Stimulated activated naive CD8-positive, alpha-beta T cell treated with anti-CD3 and anti-CD28 coated beads, Interleukin-15, amount 100 ng/mL, for 72 hours (primary cell): ENCODE results near the gene CRYGA.
A peak's percentile ranks its signal among the peaks of the same experiment; 100 is the strongest.

Source experiments
- ATAC-seq: fragments of 150-1000 bp; cut with Tn5 transposase; 2 replicates; pipeline ENCODE4 v1.10.0; 2021; ENCODE audit warnings: mild to moderate bottlenecking, moderate library complexity
- DNase-seq, 2 donors: peaks; one replicate each; pipeline ENCODE4 v3.0.0; 2021 to 2022
- H3K27ac Mint-ChIP-seq, 2 donors: one replicate each; pipeline ENCODE4 v1.8.0; 2022; ENCODE audit warnings: mild to moderate bottlenecking in 2 of 2, mixed read lengths in 2 of 2, moderate library complexity in 2 of 2
- H3K27me3 Mint-ChIP-seq: one replicate; pipeline ENCODE4 v1.8.0; 2022; ENCODE audit warnings: mixed read lengths
- H3K4me1 Mint-ChIP-seq: one replicate; pipeline ENCODE4 v1.8.0; 2022; ENCODE audit warnings: mild to moderate bottlenecking, mixed read lengths
- H3K4me3 Mint-ChIP-seq, 2 donors: one replicate each; pipeline ENCODE4 v1.8.0; 2022; ENCODE audit warnings: mild to moderate bottlenecking in 2 of 2, mixed read lengths in 2 of 2, moderate library complexity in 1 of 2
- H3K9me3 Mint-ChIP-seq, 2 donors: one replicate each; pipeline ENCODE4 v1.8.0; 2022; ENCODE audit warnings: mixed read lengths in 2 of 2

Gene CRYGA

GRCh38 chr2:208163489-208163888 is at the start of gene CRYGA:
CRYGA (minus strand) TSS chr2:208163589; CDS start chr2:208163556, 33 bp downstream.
- no peak for ATAC-seq
- peaks cover 9% of the 10 kb centered on the region for H3K27me3 Mint-ChIP-seq

DNA sequence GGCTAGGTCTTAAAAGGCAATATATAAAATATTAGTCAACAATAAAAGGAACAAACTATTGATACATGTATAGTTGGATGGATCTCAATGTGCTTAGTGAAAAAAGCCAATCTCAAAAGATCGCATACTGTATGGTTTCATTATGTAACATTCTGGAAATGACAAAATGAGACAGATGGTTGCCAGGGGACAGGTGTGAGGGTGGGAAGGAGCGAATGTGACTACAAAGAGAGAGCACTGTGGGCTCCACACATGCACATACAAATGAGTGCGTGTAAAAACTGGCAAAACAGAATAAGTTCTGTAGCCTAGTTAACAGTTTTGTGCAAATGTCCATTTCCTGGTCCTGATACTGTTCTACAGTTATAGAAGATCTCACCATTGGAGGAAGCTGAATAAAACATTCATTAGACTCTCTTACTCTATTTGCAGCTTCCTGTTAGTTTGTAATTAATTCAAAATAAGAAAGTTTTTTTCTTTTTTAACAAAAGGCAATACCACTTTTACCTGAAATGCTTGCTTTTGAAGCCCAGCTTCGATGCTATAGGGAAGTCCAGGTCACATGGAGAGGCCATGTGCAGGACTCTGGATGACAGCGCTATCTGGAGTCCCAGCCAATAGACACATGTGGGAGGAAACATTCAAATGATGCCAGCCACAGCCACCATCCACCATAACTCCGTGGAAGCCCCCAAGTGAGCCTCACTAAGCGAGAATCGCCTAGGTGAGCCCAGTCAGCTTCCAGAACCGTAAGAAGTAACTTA is 47.5 kb upstream of the CRYGA start:
- Mint-ChIP-seq H3K4me3 (no peak overlapping the region), H3K9me3 (no peaks in the 10 kb centered on the region), H3K27me3 (no peaks in the 10 kb centered on the region), H3K4me1 (no peaks in the 10 kb centered on the region), H3K27ac (no peak overlapping the region)
- no peak for DNase-seq
- no peak for ATAC-seq

More at GRCh38 chr2:208163489-208163888, at the start of gene CRYGA:
- Mint-ChIP-seq H3K4me1 (no peaks in the 10 kb centered on the region), H3K4me3 (no peak within 1 kb of the TSS), H3K9me3 (no peaks in the 10 kb centered on the region), H3K27ac (no peak within 1 kb of the TSS)
- DNase-seq: no peak

DNA sequence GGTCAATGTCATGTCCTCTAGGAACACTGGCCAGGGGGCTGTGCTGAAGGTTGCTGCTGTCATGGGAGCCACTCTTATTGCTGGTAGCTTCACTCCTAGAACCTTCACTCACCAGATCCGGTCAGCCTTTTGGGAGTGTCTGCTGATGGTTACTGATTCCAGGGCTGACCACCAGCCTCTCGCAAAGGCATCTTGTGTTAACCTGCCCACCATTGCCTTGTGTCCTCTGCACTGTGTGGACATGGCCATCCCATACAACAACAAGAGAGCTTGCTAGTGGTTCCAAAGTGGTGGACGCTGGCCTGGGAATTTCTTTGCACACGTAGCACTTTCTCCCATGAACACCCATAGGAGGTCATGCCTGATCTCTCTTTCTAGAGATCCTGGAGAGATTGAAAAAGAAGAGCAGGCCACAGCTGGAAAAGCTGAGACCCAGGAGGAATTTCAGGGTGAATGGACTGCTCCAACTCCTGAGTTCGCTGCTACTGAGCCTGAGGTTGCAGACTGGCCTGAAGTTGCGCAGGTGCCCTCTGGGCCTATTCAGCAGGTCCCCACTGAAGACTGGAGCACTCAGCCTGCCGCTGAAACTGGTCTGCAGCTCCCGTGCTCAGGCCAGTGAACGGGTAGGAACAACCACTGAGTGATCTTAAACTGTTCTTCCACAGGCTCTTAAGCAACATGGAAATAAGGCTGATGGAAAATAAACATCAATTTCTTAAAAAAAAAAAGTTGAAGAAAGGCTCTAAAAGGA is 45.1 kb upstream of the CRYGA start:
- DNase-seq: no peak

DNA sequence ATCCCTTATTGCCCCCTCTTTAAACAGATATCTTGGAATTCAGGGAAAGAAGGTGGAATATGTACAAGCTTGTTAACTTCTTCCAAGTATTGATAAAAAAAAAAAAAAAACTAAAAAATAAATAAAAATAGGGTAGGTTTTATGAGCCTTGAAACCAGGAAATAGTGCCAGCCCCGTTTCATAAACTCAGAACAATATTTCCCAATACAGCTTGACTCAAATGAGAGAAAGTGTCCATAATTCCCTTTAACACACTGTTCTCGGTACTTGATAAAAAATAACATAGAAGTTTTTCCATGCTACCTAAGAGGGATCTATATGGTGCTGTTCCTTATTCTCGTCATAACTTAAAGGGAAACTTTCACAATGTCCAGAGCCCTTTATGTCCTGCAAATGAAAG is 44.4 kb upstream of the CRYGA start:
- no peak for DNase-seq
- no peak overlapping the region for H3K27ac Mint-ChIP-seq
- H3K4me3 Mint-ChIP-seq: no peak overlapping the region
- ATAC-seq: no peak
- no peaks in the 10 kb centered on the region for H3K9me3 Mint-ChIP-seq
- H3K27me3 Mint-ChIP-seq: no peaks in the 10 kb centered on the region
- H3K4me1 Mint-ChIP-seq: no peaks in the 10 kb centered on the region

More for the DNA sequence above, 45.1 kb upstream of the CRYGA start:
- no peak for ATAC-seq
- no peak overlapping the region for H3K27ac Mint-ChIP-seq
- no peaks in the 10 kb centered on the region for H3K27me3 Mint-ChIP-seq
- no peaks in the 10 kb centered on the region for H3K4me1 Mint-ChIP-seq
- H3K4me3 Mint-ChIP-seq: no peak overlapping the region
- no peaks in the 10 kb centered on the region for H3K9me3 Mint-ChIP-seq

DNA sequence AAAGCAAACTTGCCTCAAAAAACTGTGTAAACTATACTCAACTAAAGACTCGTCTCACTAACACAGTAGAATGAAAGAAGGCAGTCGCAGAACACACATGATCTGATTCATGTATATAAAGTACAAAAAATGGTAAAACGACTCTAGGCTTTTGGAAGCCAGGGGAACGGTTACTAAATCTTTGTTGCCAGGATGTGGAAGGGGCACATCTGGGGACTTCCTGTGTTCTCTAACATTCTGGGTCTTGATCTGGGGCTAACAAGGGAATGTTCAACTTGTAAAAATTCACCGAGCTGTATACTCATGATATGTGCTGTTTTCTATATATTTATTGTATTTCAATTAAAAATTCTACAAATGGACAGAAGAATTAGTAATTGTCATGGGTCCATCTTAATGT is 40.8 kb upstream of the CRYGA start:
- Mint-ChIP-seq H3K27me3 (no peaks in the 10 kb centered on the region), H3K27ac (no peak overlapping the region), H3K9me3 (no peaks in the 10 kb centered on the region), H3K4me1 (no peaks in the 10 kb centered on the region), H3K4me3 (no peak overlapping the region)
- ATAC-seq (no peak), DNase-seq (no peak)

DNA sequence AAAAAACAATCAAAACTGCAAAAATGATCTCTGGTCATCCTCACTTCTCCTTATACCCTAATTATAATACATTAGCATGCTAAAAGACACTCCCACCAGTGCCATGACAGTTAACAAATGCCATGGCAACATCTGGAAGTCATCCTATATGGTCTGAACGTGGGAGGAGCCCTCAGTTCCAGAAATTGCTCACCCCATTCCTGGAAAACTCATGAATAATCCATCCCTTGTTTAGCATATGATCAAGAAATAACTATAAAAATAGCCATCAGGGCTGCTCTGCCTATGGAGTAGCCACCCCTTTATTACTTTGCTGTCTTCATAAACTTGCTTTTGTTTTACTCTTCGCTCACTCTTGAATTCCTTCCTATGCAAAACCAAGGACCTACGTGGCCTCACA is 32.1 kb upstream of the CRYGA start:
- no peak for DNase-seq
- no peaks in the 10 kb centered on the region for H3K4me1 Mint-ChIP-seq
- ATAC-seq: no peak
- H3K27me3 Mint-ChIP-seq: no peaks in the 10 kb centered on the region
- no peaks in the 10 kb centered on the region for H3K9me3 Mint-ChIP-seq
- no peak overlapping the region for H3K4me3 Mint-ChIP-seq
- H3K27ac Mint-ChIP-seq: no peak overlapping the region

GRCh38 chr2:208192611-208193236 is 29.3 kb upstream of the CRYGA start:
- H3K4me1 Mint-ChIP-seq: no peaks in the 10 kb centered on the region
- H3K27ac Mint-ChIP-seq: peak overlapping the region in 1 of 2 donors; percentile 9
- ATAC-seq: no peak
- H3K27me3 Mint-ChIP-seq: no peaks in the 10 kb centered on the region
- no peaks in the 10 kb centered on the region for H3K9me3 Mint-ChIP-seq
- no peak overlapping the region for H3K4me3 Mint-ChIP-seq
- no peak for DNase-seq

DNA sequence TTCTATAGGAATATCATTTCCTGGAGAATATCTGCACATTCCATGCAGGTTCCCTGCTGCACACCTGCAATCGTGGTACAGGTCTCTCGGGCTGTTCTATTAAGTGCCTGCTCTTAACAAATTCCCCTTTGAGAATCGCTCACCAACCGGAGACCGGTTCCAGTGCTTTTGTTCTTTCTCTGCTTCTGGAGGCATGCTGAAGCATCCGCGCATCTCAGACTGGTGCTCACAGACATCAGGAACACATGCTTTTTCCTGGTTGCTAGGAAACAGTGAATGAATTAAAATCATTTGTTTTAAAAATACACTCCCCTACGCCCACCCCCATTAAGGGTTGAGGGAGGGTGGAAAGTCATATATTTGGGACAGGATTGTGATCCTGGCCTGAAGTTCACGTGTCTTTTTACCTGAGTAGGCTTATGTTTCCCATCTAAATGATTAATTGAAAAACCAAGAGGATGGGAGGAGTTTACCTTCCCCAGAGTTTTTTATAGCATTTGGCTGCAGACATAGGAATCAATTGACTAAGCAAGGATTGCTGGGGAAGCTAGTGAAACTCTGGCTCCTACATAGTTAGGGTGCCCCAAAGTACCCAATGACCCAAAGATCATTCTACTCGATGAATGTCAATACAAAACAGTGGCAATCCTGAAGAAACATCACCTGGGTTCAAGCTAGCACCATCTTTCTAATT is 26.6 kb upstream of the CRYGA start, which contains the start of gene C2orf80:
Gene C2orf80 (minus strand): TSS at position 221 of the 694 bp plus-strand sequence. CDS start 3,044 bp downstream, outside the sequence.
- Mint-ChIP-seq H3K4me3 (no peak within 1 kb of the TSS), H3K27me3 (peaks cover 6% of the 10 kb centered on the region), H3K27ac (no peak within 1 kb of the TSS), H3K4me1 (no peaks in the 10 kb centered on the region), H3K9me3 (no peaks in the 10 kb centered on the region)
- no peak for ATAC-seq
- DNase-seq: no peak

DNA sequence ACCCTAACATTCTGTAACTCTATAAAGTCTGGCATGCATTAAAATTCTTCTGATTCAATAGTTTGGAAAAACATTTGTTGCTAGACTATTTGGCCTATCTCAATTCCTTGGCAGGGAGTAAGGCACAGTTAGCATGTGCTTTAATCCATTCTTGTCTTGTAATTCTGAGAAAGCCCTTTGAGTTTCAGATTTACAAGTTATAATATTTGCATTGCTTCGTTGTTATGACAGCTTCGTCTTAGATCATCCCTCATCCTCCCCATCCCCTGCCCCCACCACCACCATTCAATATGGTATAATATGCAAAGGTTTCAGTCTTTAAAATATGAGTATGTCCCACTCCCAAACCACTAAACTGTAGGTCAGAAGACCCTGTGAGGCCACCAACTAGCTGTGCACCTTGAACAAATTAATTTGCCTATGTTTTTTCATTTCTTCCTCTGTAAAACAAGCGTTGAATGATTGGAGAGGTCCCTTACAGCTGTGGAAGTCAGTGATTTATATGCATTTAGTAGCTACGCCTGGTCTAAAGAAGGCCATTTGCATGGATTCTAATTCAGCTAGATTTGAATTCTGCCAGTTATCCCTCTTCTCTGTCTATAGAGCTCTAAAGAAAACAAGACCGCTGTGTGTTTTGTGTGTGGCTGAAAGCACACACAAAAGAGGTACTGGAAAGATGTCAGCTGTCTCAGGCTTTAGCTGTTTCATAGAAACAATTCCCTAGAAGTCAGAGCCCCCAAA is 25.9 kb upstream of the CRYGA start:
- Mint-ChIP-seq H3K9me3 (no peaks in the 10 kb centered on the region), H3K27ac (no peak overlapping the region), H3K4me3 (no peak overlapping the region), H3K27me3 (peaks cover 13% of the 10 kb centered on the region), H3K4me1 (no peaks in the 10 kb centered on the region)
- DNase-seq: no peak
- no peak for ATAC-seq

GRCh38 chr2:208186893-208187292 is 23.5 kb upstream of the CRYGA start:
- no peak for DNase-seq
- Mint-ChIP-seq H3K4me1 (no peaks in the 10 kb centered on the region), H3K27ac (no peak overlapping the region), H3K4me3 (no peak overlapping the region), H3K9me3 (no peaks in the 10 kb centered on the region), H3K27me3 (peaks cover 31% of the 10 kb centered on the region)
- ATAC-seq: no peak

- DNase-seq (no peak), ATAC-seq (no peak)
- no peaks in the 10 kb centered on the region for H3K4me1 Mint-ChIP-seq
- H3K27me3 Mint-ChIP-seq: peaks cover 31% of the 10 kb centered on the region
- H3K9me3 Mint-ChIP-seq: no peaks in the 10 kb centered on the region
- H3K4me3 Mint-ChIP-seq: no peak overlapping the region
- no peak overlapping the region for H3K27ac Mint-ChIP-seq
Measured at GRCh38 chr2:208186465-208186864, 23.1 kb upstream of the CRYGA start.

- H3K4me3 Mint-ChIP-seq: no peak overlapping the region
- H3K4me1 Mint-ChIP-seq: no peaks in the 10 kb centered on the region
- peaks cover 31% of the 10 kb centered on the region for H3K27me3 Mint-ChIP-seq
- no peaks in the 10 kb centered on the region for H3K9me3 Mint-ChIP-seq
- no peak overlapping the region for H3K27ac Mint-ChIP-seq
- no peak for DNase-seq
- no peak for ATAC-seq
Measured at GRCh38 chr2:208183972-208184705, 20.8 kb upstream of the CRYGA start.

DNA sequence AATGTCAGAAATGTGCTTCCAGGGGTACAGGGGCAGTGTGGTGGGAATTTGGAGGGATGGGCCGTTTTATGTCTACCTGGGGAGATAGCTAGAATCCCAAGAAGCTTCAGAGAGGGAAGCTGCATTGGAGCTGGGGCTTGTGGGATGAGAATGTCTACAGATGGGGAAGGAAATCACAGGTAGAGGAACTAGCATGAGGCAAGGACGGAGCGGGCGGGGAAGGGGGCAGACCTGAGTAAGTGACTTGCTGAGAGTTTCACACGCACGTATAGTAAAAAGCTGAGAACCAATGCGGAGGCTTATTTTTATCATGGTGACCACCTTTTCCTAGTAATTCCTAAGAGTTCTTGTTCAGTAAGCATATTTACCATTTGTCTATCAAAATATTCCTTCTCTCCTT is 20.1 kb upstream of the CRYGA start:
- no peaks in the 10 kb centered on the region for H3K4me1 Mint-ChIP-seq
- no peak overlapping the region for H3K4me3 Mint-ChIP-seq
- no peaks in the 10 kb centered on the region for H3K9me3 Mint-ChIP-seq
- ATAC-seq (no peak), DNase-seq (no peak)
- peak overlapping the region in 1 of 2 donors; percentile 75 for H3K27ac Mint-ChIP-seq
- H3K27me3 Mint-ChIP-seq: peaks cover 31% of the 10 kb centered on the region

DNA sequence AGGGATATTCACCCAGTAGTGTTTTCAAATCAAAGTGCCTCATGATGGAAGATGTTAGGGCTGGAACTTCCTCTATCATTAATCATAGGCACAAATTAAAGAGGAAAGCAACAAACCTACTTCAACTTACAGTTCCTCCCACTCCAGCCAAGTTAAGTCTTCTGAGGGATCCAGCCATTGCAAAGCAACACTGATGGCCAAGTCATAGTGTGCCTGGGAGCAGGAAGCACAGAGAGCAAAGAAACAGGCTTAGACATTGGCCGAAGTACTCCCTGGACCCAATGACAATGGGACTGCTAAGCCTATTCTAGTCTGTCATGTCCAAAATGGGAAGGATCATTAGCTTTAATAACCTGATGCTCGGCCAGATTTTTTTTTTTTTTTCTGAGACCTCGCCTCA is 19.4 kb upstream of the CRYGA start:
- DNase-seq: no peak
- no peak overlapping the region for H3K4me3 Mint-ChIP-seq
- no peak overlapping the region for H3K27ac Mint-ChIP-seq
- peaks cover 31% of the 10 kb centered on the region for H3K27me3 Mint-ChIP-seq
- H3K9me3 Mint-ChIP-seq: no peaks in the 10 kb centered on the region
- H3K4me1 Mint-ChIP-seq: no peaks in the 10 kb centered on the region
- no peak for ATAC-seq
